OCI-M1 (cell line): ENCODE results near the gene IKZF1.
A peak's percentile ranks its signal among the peaks of the same experiment; 100 is the strongest.

Experiments
- DNase-seq: peaks from one replicate; lab custom pipeline; 2025; lab: John Stamatoyannopoulos, UW

IKZF1 gene

GRCh38 chr7:50304129-50304910 lies at the start of gene IKZF1:
Gene IKZF1 (plus strand): TSS chr7:50304716. CDS start chr7:50319062, 14,346 bp downstream.
- peak; percentile 76 for DNase-seq

DNA sequence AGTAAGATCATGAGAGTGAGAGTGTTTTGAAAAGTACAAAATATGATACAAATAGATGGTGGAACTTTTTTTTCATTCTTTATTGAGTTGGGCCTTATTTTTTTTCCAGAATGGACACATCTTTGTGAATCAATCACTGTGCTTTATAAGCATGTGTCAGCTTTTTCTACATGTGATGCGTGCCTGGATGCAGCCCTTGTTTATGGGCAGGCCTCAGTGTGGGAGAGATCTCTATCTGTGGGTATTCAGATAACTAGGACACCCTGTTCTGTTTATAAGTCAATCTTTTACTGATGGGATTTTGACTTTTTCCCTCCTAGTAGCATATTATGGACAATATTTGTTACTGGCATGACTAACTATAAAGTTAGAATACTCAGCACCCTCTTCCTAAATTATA lies 42.9 kb upstream of the IKZF1 start:
- peak; percentile 5 for DNase-seq

- no peak for DNase-seq
Measured at GRCh38 chr7:50262446-50262845, 42.1 kb upstream of the IKZF1 start.

DNA sequence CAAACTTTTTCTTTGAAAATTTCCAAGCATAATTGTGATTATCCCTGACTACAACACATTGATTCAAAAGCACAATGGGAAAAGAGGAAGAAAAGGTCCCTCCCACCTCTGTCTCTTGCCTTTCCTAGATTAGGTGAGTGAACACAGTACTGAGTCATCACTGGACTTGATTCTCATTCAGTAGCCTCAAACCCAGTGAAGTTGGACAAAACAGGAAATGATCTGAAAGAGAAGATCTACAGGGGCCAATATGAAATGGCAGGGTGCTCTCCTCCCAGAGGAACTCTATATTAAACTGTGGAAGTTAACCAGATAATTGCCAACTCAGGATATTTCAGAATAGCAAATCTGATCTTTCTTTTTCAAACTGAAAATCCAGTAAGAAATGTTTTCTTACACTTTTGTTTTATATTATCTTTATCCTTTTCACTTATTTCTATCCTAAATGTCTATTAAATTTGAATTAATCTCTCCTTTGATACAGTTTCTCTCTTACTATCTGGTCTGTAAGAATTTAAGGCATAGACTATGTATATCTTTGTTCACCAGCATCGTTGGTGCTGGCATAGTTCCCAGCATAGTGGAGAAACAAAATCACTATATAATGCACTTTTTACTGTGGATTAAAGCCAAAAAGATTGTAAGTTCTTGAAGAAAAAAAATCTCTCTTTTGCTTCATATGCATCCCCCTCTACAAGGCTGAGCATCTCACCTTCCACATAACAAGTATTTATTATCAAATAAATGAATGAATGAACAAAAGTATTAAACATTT lies 41.4 kb upstream of the IKZF1 start:
- DNase-seq: peak; percentile 81

- peak; percentile 36 for DNase-seq
Measured at GRCh38 chr7:50264908-50265307, 39.6 kb upstream of the IKZF1 start.

DNA sequence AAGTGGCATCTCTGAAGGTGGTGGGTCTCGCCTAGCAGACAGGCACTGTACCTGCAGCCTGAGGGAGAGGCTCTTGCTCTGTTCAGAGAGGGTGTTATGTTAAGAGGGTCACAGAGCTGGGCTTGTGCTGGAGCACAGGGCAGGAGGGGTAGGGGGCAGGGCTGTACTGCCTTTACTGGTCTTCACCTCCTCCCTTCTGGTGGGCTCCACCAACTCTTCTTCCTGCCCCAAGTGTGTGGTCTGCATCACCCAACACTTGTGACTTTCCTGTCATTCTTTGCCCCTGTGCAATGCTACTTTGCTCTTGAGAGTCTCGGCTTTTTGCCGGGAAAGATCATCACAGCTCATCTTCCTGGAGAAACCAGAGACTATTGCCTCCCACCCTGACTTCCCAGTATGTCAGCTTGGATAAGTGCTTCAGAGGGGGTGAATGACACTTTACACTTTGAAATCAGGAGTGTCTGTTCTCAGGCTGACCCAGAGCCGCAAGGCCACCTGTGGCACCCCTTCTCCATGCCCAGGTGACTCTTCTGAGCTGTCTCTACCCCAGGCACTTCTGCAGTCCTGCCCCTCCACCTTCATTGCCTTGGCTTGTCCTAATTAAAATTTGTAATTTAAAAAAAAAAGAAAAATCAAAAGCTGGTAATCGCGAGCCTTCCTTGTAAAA lies 38.4 kb upstream of the IKZF1 start:
- no peak for DNase-seq

- peak; percentile 71 for DNase-seq
Measured at GRCh38 chr7:50266635-50267386, 37.7 kb upstream of the IKZF1 start.

DNA sequence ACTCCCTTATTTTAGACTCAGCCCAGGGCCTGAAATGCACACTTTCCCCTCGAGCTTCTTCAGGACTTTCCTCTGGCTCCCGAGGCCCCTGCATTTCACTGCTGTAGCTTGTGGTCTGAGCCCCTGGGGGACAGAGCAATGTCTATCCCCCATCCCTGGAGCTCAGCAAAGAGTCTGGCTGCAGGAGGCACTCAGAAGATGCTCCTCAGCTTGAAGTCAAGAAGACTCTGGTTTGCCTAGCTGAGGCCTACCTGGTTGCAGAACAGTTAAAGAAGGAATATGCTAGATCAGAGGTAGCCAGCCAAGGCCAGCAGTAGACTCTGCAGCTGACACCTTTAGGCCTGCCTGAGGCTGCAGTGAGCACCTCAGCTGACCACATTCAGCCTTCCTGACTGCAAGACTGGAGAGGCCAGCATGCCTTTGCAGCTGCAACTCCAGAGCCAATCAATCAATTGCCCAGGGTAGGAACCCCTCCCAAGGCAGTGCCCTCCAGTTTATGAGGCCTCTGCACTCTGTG lies 36.9 kb upstream of the IKZF1 start:
- DNase-seq: no peak

- DNase-seq: no peak
Measured at GRCh38 chr7:50268223-50268622, 36.3 kb upstream of the IKZF1 start.

DNA sequence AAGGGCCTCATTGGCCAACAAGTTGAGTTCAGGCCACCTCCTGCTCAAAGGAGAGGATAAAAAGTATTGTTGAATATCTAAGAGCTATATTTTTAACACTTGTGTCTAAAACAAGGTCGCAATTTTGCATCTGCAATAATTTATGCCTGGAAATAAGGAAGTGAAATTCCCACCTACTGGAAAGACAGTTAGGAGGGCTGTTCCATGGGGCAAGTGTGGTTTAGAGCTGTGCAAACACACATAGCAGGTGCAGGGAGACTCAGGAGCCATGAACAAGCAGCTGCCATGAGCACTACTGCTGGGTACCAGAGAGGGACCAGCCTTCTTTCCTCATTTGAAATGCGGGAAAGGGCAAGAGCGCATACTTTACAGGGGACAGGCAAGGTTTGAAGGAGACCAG lies 35.5 kb upstream of the IKZF1 start:
- no peak for DNase-seq

DNA sequence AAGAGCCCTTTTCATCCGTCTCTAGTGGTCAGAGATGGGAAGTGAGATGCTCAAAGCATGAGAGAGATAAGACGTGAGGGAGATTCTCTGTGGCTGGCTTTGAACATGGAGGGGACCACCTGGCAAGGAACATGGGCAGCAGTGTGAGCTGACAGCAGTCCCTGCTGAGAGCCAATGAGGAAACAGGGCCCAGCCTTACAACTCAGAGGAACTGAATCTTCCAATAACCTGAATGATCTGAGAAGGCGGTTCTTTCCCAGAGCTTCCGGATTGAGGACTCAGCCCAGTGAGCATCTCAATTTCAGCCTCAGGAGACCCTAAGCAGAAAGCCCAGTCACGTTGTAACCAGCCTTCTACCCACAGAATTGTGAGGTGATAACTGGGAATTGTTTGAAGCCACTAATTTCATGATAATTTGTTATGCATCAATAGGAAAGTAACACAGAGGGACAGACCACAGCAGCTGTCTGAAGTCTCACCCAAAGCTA lies 33.9 kb upstream of the IKZF1 start:
- no peak for DNase-seq

DNA sequence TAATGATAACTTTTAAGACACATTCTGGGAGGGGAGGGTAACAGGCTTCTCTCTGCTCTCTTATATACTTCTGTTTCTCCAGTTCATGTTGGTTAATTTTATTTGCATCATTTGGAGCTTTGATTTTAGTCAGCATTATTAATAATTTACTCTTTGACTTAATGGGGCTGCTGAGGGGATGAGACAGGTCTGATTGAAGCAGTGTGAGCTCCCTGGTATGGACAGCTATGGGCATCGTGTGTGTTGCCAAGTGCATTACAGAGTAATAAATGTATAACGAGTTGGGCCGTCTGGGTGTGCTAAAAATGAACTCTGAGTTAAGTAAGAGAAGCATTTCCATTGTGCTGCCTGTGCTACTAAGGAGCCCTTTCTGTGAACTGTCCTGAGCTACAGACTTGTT lies 31.7 kb upstream of the IKZF1 start:
- DNase-seq: no peak

GRCh38 chr7:50273301-50273700 lies 31.2 kb upstream of the IKZF1 start:
- no peak for DNase-seq

- no peak for DNase-seq
Measured at GRCh38 chr7:50273870-50274269, 30.6 kb upstream of the IKZF1 start.

GRCh38 chr7:50274361-50274760 lies 30.2 kb upstream of the IKZF1 start:
- no peak for DNase-seq

- no peak for DNase-seq
Measured at GRCh38 chr7:50275430-50275829, 29.1 kb upstream of the IKZF1 start.

- peak; percentile 14 for DNase-seq
Measured at GRCh38 chr7:50276483-50276882, 28.0 kb upstream of the IKZF1 start.

- no peak for DNase-seq
Measured at GRCh38 chr7:50278120-50278519, 26.4 kb upstream of the IKZF1 start.

- no peak for DNase-seq
Measured at GRCh38 chr7:50281680-50282445, 22.7 kb upstream of the IKZF1 start.

DNA sequence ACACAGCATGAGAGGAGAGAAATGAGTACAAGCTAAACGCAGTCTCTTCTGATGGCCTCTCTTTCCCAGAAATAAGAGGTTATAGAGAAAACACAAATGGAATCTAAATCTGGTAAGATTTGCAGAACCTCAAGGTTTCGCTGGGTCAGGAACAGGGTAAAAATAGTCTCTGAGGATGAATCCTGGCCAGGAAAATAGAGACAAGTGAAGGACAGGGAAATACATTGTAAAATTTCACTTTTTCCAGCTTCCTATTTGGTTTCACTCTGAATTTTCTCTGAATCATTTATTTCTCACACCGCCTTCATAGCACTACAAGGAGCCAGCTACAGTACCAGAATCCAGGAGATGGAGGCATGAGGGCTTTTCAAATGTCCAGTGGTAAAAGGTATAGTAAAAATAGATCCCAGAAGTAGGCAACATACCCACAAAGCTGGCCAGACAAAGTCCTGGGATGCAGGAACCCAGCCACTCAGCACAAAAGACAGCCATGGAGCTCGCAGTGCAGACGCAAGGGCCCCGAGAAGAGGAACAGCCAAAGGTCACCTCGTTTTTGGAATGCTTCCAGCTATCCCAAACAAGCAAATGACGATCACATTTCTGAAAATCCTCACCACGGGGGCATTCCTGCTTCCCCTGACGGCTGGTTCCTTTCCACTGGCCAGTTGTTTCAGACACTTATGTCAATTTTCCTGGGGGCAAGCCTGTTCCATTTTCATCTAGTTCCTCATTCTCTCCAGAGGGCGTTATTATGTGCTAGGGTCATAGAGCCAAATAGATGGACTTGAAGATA lies 21.5 kb upstream of the IKZF1 start:
- DNase-seq: no peak
